Measurements from ENCODE around the gene CCER1. TPM values are rescaled to one million over a fixed set of nuclear protein-coding genes. Genes with fewer than 3 reads are reported as not detected.

The CCER1 gene, protein sequence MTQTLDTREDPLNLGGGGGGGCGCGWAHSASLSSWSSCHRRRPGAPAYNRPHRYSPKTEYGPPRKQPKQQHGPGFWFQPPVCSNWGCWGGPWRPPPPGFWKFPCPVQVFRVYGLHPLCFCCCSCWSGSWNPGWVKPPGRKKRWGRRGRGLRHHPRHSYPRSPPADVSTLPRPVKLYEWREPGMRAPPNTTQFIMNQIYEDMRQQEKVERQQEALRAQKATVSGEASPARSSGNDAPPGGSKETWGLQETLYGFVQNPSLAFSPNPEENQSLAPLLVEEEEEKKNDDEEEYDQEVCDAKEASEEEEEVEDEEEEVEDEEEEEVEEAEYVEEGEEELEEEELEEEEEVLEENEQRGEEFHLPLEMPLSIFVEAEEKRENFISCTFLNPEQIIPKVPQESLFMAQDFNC
- not detected in 2 replicates for total RNA-seq (2022)
- not detected for Bru-seq, nascent RNA
- BruChase-seq, experiment 1, labeled RNA remaining after a 2-hour chase, result not detected
- not detected for BruChase-seq, experiment 2, labeled RNA remaining after a 6-hour chase
- long read RNA-seq, result 0 reads

DNA sequence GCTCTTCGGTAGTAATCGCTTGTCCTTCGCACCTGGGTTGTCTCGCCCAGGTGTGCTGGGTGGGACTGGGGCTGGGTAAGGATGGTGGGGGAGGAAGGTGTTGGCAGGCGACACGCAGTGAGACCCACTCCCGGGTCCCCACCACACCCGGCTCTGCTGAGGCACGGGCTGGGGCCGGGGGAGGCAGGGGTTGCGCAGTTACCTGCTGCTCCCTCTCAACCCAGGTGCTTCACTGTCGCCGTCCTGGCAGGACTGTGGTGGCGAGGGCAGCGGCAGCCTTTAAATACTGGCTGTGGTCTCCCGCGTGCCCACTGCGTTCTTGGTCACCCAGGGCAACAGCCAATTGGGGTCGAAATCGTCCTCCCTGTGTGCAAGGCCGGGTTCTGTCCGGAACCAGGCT, at the start of gene CCER1:
TSS of gene CCER1 (minus strand) at position 256 of the 400 bp plus-strand sequence. CDS start 434 bp downstream, outside the sequence.
- H3K27me3 Mint-ChIP-seq (ENCODE audit: insufficient read depth, unreplicated experiment), result no peaks in the 10 kb centered on the region
- H3K4me3 Mint-ChIP-seq (ENCODE audit: unreplicated experiment), result no peak within 1 kb of the TSS
- BruUV-seq (replicated peaks), result no TSS peak
- H3K27me3 ChIP-seq (replicated peaks; ENCODE audit: control insufficient read depth, insufficient read depth, low read length), result no peaks in the 10 kb centered on the region
- peaks cover 13% of the 10 kb centered on the region for H3K4me1 ChIP-seq
- no peaks in the 10 kb centered on the region for H3K36me3 ChIP-seq (ENCODE audit: control insufficient read depth, insufficient read depth, low read length)
- intact Hi-C loops (cut with micrococcal nuclease; ENCODE audit: unreplicated experiment), result no loop called here
- no peaks in the 10 kb centered on the region for H3K36me3 Mint-ChIP-seq (ENCODE audit: insufficient read depth, unreplicated experiment)
- peaks cover 10% of the 10 kb centered on the region for H3K9me3 Mint-ChIP-seq (ENCODE audit: unreplicated experiment)
- no peaks in the 10 kb centered on the region for H3K9me3 ChIP-seq
- no peak within 1 kb of the TSS for H3K27ac Mint-ChIP-seq (ENCODE audit: unreplicated experiment)
- H3K4me3 ChIP-seq (ENCODE audit: low read depth, low read length), result no peak within 1 kb of the TSS
- no peak for DNase-seq
- TF ChIP-seq, protein P1, sequence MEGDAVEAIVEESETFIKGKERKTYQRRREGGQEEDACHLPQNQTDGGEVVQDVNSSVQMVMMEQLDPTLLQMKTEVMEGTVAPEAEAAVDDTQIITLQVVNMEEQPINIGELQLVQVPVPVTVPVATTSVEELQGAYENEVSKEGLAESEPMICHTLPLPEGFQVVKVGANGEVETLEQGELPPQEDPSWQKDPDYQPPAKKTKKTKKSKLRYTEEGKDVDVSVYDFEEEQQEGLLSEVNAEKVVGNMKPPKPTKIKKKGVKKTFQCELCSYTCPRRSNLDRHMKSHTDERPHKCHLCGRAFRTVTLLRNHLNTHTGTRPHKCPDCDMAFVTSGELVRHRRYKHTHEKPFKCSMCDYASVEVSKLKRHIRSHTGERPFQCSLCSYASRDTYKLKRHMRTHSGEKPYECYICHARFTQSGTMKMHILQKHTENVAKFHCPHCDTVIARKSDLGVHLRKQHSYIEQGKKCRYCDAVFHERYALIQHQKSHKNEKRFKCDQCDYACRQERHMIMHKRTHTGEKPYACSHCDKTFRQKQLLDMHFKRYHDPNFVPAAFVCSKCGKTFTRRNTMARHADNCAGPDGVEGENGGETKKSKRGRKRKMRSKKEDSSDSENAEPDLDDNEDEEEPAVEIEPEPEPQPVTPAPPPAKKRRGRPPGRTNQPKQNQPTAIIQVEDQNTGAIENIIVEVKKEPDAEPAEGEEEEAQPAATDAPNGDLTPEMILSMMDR (IDR thresholded peaks at IDR 0.05; ENCODE audit: insufficient read depth in 1 of 2, low read depth in 1 of 2, low read length in 1 of 2, severe bottlenecking in 1 of 2, unreplicated experiment in 1 of 2), result no peak
- CTCF ChIA-PET, result no interaction called here
- peaks cover 7% of the 10 kb centered on the region for H3K4me1 Mint-ChIP-seq (ENCODE audit: low read depth, unreplicated experiment)
- POLR2A ChIA-PET, result no interaction called here

DNA sequence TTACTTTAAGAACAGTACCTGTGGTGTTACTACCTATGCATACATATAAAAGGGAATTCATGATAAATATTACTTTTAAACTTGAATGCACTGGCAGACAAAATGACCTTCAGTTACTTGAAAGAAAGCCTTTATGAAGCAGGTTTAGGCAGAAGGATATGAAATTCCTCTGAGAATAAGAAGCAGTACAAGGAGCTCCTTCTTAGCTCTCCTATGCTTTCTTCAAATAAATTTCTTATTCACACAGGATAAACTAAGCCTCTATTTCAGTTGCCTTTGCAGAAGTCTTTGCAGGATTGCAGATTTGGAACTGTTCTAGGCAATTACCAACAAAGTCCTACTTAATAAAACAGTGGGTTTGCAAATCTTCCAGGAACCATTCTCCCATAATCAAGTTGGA, 48.8 kb upstream of the CCER1 start:
- Histone ChIP-seq H3K9me3 (no peaks in the 10 kb centered on the region), H3K36me3 (ENCODE audit: control insufficient read depth, insufficient read depth, low read length) (no peaks in the 10 kb centered on the region), H3K4me3 (ENCODE audit: low read depth, low read length) (no peak overlapping the region), H3K4me1 (no peaks in the 10 kb centered on the region), H3K27me3 (replicated peaks; ENCODE audit: control insufficient read depth, insufficient read depth, low read length) (no peaks in the 10 kb centered on the region)
- Mint-ChIP-seq H3K27me3 (ENCODE audit: insufficient read depth, unreplicated experiment) (peaks cover 3% of the 10 kb centered on the region), H3K4me1 (ENCODE audit: low read depth, unreplicated experiment) (peaks cover 5% of the 10 kb centered on the region), H3K27ac (ENCODE audit: unreplicated experiment) (no peak overlapping the region), H3K36me3 (ENCODE audit: insufficient read depth, unreplicated experiment) (no peaks in the 10 kb centered on the region), H3K9me3 (ENCODE audit: unreplicated experiment) (no peaks in the 10 kb centered on the region), H3K4me3 (ENCODE audit: unreplicated experiment) (no peak overlapping the region)
- no TSS peak for BruUV-seq (replicated peaks)
- intact Hi-C loops (cut with micrococcal nuclease; ENCODE audit: unreplicated experiment), result no loop called here
- ChIA-PET CTCF (no interaction called here), POLR2A (no interaction called here)
- no peak for DNase-seq
- TF ChIP-seq, protein P1 (IDR thresholded peaks at IDR 0.05; ENCODE audit: insufficient read depth in 1 of 2, low read depth in 1 of 2, low read length in 1 of 2, severe bottlenecking in 1 of 2, unreplicated experiment in 1 of 2), result no peak

DNA sequence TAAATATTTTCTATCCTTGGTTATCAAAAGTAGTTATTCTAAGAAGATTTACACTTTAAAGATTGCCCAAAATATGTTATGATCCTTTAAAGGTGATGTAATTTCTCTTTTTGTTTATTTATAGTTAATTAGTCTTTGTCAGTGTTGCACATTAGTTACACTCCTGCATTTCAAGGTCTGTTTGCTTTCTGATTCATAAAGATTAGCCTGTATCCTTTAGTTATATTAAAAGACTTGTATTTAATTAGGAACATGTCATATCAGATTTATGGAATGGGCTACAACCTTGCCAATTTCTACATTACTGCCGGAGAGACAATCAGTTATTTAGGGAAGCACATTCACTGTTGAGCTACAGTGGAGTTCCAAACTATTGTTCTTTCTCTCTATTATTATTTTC, 46.3 kb upstream of the CCER1 start:
- Mint-ChIP-seq H3K27me3 (ENCODE audit: insufficient read depth, unreplicated experiment) (peaks cover 3% of the 10 kb centered on the region), H3K4me3 (ENCODE audit: unreplicated experiment) (no peak overlapping the region), H3K9me3 (ENCODE audit: unreplicated experiment) (no peaks in the 10 kb centered on the region), H3K4me1 (ENCODE audit: low read depth, unreplicated experiment) (peaks cover 5% of the 10 kb centered on the region), H3K36me3 (ENCODE audit: insufficient read depth, unreplicated experiment) (no peaks in the 10 kb centered on the region), H3K27ac (ENCODE audit: unreplicated experiment) (no peak overlapping the region)
- Histone ChIP-seq H3K36me3 (ENCODE audit: control insufficient read depth, insufficient read depth, low read length) (no peaks in the 10 kb centered on the region), H3K4me1 (no peaks in the 10 kb centered on the region), H3K9me3 (no peaks in the 10 kb centered on the region), H3K4me3 (ENCODE audit: low read depth, low read length) (no peak overlapping the region), H3K27me3 (replicated peaks; ENCODE audit: control insufficient read depth, insufficient read depth, low read length) (no peaks in the 10 kb centered on the region)
- ChIA-PET POLR2A (no interaction called here), CTCF (no interaction called here)
- no peak for DNase-seq
- TF ChIP-seq, protein P1 (IDR thresholded peaks at IDR 0.05; ENCODE audit: insufficient read depth in 1 of 2, low read depth in 1 of 2, low read length in 1 of 2, severe bottlenecking in 1 of 2, unreplicated experiment in 1 of 2), result no peak
- no TSS peak for BruUV-seq (replicated peaks)
- intact Hi-C loops (cut with micrococcal nuclease; ENCODE audit: unreplicated experiment), result no loop called here
